Measurements from ENCODE around the gene HP1BP3.

GRCh38 chr1:20725189-20726117 is 61.7 kb downstream of the HP1BP3 start:
- no peak for TF ChIP-seq CTCF (conservative IDR thresholded peaks at IDR 0.05; ENCODE audit: low read depth, low read length)
- TF ChIP-seq SMC3 (IDR thresholded peaks at IDR 0.05; ENCODE audit: low read depth, low read length) = no peak
- no peak for TF ChIP-seq POLR2A (IDR thresholded peaks at IDR 0.05; ENCODE audit: low read depth, low read length)
- TF ChIP-seq CEBPB (IDR thresholded peaks at IDR 0.05; ENCODE audit: low read depth, low read length) = no peak
